Memory B cell (primary cell): ENCODE measurements around the gene KIRREL3.

Experiments used
- ATAC-seq: fragments of 150-1000 bp; cut with Tn5 transposase; 2 replicates; pipeline ENCODE4 v1.10.0; 2021; ENCODE audit warnings: low read depth, mild to moderate bottlenecking, moderate library complexity
- DNase-seq, 2 donors: peaks; one replicate each; pipeline ENCODE4 v3.0.0; 2022; ENCODE audit warnings: low spot score in 2 of 2
- H3K27ac Mint-ChIP-seq: one replicate; pipeline ENCODE4 v1.8.0; 2022; ENCODE audit warnings: mild to moderate bottlenecking, moderate library complexity, mixed read lengths
- H3K27me3 Mint-ChIP-seq: one replicate; pipeline ENCODE4 v1.8.0; 2022; ENCODE audit warnings: mixed read lengths
- H3K36me3 Mint-ChIP-seq: one replicate; pipeline ENCODE4 v1.8.0; 2022; ENCODE audit warnings: mild to moderate bottlenecking, mixed read lengths
- H3K4me1 Mint-ChIP-seq: one replicate; pipeline ENCODE4 v1.8.0; 2022; ENCODE audit warnings: mixed read lengths
- H3K4me3 Mint-ChIP-seq: one replicate; pipeline ENCODE4 v1.8.0; 2022; ENCODE audit warnings: mild to moderate bottlenecking, moderate library complexity, mixed read lengths
- H3K9me3 Mint-ChIP-seq: one replicate; pipeline ENCODE4 v1.8.0; 2022; ENCODE audit warnings: mixed read lengths

KIRREL3 gene

DNA sequence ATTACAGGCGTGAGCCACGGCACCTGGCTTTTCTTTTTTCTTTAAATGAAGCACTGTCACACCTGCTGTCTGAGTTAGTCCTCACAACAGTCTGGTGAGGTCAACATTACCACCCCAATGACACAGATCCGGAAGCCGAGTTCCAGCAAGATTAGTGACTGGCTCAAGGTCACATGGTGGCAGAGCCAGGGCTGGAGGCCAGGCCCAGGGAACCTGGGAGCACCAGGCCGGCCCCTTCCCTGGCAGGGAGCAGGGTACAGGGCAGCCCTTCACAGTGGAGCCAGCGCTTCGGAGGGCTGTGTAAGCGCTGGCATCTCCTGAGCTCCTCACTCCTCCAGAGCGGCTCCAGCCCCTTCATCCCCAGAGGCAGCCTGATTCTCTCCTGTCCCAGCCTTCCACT is 526.4 kb downstream of the KIRREL3 start:
- no peaks in the 10 kb centered on the region for H3K9me3 Mint-ChIP-seq
- DNase-seq (no peak), ATAC-seq (no peak)
- no peaks in the 10 kb centered on the region for H3K36me3 Mint-ChIP-seq
- H3K27me3 Mint-ChIP-seq = peaks cover 8% of the 10 kb centered on the region
- no peak overlapping the region for H3K4me3 Mint-ChIP-seq
- no peak overlapping the region for H3K27ac Mint-ChIP-seq
- peaks cover 3% of the 10 kb centered on the region for H3K4me1 Mint-ChIP-seq

DNA sequence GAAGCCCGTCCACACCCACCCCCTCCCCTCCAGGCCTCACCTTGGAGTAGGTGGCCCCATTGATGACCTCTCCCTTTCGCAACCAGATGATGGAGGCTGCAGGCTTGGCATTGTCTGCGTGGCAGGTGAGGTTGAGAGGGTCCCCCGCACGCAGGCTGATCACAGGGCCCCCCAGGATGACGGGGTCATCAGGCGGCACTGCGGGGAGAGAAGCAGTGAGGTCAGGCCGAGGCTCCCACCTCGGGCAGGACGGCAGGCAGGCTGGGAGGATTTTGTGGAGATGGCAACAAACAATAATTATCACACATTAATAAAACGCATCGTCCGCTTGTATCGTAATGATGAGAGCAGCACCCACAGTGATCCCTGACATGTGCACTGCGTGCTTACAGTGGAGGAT is 527.3 kb downstream of the KIRREL3 start:
- ATAC-seq (no peak), DNase-seq (no peak)
- H3K27ac Mint-ChIP-seq = no peak overlapping the region
- H3K9me3 Mint-ChIP-seq = no peaks in the 10 kb centered on the region
- no peaks in the 10 kb centered on the region for H3K36me3 Mint-ChIP-seq
- no peak overlapping the region for H3K4me3 Mint-ChIP-seq
- peaks cover 5% of the 10 kb centered on the region for H3K27me3 Mint-ChIP-seq
- H3K4me1 Mint-ChIP-seq = peaks cover 3% of the 10 kb centered on the region

DNA sequence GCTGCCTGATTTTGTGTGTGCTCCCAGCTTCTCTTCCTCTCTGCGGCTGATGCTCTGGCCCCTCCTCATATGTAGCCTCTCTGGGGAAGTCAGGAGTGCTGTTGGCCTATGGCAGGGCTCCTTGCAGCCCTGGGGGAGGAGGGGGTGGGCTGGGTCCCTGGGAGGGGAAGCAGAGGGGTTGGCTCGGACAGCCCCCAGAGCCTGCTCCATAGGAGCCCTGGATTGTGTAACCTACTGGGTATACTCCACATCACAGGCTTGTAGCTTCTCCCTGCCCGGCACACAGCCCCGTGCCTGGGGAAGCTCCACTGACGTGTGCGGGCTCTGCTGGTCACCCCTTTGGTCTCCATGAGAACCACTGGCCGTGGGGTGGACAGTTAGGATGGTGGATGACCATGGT is 531.3 kb downstream of the KIRREL3 start:
- Mint-ChIP-seq H3K27me3 (peaks cover 2% of the 10 kb centered on the region), H3K4me3 (no peak overlapping the region), H3K4me1 (peaks cover 28% of the 10 kb centered on the region), H3K9me3 (peaks cover 1% of the 10 kb centered on the region), H3K27ac (no peak overlapping the region), H3K36me3 (no peaks in the 10 kb centered on the region)
- DNase-seq (no peak), ATAC-seq (no peak)

DNA sequence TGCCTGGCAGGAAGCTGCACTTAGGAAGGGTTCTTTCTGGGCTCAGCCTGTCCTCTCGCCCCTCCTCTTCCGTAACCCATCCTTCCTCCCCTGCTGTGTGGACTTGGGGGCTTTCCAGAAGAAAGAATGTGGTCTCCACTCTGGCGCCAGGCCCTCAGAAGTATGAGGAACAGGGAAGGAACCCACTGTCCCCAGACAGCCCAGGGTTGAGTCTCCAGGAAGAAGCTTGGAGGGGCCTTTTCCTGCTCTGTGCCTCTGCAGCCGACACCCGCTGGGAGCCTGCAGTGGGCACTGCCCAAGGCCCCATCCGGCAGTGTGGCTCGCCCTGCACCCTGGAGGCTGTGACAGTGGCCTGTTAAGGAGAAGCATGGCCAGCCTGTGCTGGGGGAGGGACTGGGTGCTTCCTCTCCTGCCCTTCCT is 532.5 kb downstream of the KIRREL3 start:
- Mint-ChIP-seq H3K36me3 (no peaks in the 10 kb centered on the region), H3K4me1 (peaks cover 29% of the 10 kb centered on the region), H3K27me3 (peaks cover 2% of the 10 kb centered on the region), H3K4me3 (no peak overlapping the region), H3K9me3 (peaks cover 2% of the 10 kb centered on the region), H3K27ac (no peak overlapping the region)
- no peak for DNase-seq
- no peak for ATAC-seq

DNA sequence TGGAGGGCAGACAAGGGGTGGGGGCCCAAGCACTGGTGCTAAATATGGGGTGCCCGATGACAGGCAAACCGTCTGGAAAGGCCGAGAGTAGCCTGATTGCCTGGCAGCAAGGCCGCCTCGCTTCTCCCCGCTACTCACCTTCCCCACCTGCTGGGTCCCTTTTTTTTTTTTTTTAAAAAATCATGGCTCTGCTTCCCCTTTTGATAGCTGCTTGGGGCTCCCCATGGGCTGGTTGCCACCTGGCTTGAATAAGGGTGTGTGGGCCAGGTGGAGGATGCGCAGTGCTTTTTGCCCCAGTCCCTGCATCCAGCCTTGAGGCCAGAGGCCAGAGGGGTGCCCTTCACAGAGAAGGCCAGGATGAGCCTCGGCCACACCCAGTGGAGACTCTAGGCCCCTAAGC is 533.1 kb downstream of the KIRREL3 start:
- no peak for ATAC-seq
- DNase-seq = no peak
- Mint-ChIP-seq H3K4me3 (no peak overlapping the region), H3K27me3 (no peaks in the 10 kb centered on the region), H3K27ac (no peak overlapping the region), H3K9me3 (peaks cover 2% of the 10 kb centered on the region), H3K4me1 (peaks cover 29% of the 10 kb centered on the region), H3K36me3 (no peaks in the 10 kb centered on the region)

DNA sequence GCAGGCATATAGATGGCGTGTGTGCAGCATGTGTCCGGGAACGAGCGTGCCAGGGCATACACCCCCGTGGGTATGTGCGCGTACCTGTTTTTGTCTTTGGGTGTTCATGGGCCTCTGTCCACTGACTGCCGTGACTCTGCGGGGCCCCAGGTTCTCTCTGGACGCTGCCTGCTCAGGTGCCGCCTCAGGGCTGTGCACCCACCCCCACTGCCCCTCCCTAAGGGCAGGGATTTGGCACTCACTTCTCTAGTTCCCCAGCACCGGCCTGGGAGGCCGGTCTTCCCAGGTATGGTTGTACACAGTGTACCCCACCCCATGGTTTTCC is 533.6 kb downstream of the KIRREL3 start:
- Mint-ChIP-seq H3K4me1 (peaks cover 29% of the 10 kb centered on the region), H3K36me3 (no peaks in the 10 kb centered on the region), H3K27ac (no peak overlapping the region), H3K27me3 (no peaks in the 10 kb centered on the region), H3K9me3 (peaks cover 2% of the 10 kb centered on the region), H3K4me3 (no peak overlapping the region)
- ATAC-seq (no peak), DNase-seq (no peak)

DNA sequence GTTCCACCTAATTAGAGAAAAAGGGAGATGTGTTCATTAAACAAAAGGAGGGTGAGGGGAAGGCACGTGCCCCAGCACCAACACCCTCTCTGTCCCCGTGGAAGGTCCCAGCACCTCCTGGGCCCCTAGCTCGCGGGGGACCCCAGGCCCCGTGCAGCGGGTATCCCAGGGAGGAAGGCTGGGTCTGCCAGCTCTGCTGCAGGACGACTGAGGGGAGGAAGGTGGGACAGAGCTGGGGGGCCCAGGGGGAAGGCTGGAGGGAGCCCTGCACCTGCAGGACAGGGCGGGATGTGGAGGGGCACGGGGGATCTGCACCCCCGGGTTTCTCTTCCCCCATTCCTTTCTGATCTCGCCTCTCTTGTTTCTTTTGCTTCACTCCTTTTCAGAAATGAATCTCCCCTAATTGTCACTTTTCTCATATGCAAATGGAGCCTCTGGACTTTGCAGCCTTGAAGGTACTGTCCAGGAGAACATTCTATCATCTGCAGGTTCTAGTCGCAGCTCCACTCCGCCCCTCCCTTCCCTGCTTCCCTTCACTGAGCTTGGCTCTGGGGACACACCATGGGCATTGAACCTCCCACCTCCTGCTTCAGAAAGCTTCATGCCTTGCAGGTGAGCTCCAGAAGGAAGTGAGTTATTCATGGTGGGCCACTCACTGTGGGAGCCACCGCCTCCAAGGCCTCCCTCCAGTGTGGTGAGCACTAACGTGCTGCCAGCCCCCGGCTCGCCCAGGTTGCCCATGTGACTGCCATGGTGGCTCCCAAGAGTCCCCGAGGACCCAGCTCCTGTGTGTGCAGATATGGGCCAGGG is 534.1 kb downstream of the KIRREL3 start:
- Mint-ChIP-seq H3K4me3 (peak overlapping the region; percentile 63), H3K27ac (no peak overlapping the region), H3K9me3 (peaks cover 2% of the 10 kb centered on the region), H3K4me1 (peaks cover 29% of the 10 kb centered on the region), H3K36me3 (no peaks in the 10 kb centered on the region), H3K27me3 (no peaks in the 10 kb centered on the region)
- no peak for ATAC-seq
- no peak for DNase-seq

DNA sequence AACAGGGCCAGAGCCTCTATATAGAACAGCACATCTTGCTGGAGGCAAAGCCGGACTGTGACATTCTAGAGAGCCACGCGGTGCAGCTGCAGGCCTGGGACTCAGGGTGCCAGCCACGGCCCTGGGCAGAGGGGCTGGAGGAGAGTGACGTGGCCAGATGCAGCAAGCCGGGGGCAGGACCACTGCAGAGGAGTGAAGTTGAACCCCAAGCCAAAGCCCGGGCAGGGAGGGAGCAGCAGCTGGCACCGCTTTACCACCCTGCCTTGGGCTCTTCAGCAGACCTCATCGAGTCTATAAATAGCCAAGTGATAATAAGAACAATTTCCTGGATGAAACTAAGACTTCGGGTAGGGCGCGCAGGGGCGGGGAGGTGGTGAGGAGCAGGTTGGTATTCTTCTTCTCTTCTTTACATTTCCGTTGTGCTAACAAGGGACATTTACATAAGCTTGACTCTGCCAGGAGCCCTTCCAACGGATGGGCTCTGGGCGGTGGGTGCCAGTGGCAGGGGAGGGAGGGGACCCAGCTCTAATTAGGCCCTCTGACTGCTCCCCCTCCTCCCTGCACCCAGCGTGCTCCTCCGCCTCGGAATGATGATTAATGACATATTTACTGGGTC is 534.9 kb downstream of the KIRREL3 start:
- Mint-ChIP-seq H3K9me3 (peaks cover 2% of the 10 kb centered on the region), H3K4me3 (peak overlapping the region; percentile 63), H3K27me3 (no peaks in the 10 kb centered on the region), H3K4me1 (peaks cover 29% of the 10 kb centered on the region), H3K27ac (no peak overlapping the region), H3K36me3 (no peaks in the 10 kb centered on the region)
- peak; percentile 80 for ATAC-seq
- DNase-seq = no peak

DNA sequence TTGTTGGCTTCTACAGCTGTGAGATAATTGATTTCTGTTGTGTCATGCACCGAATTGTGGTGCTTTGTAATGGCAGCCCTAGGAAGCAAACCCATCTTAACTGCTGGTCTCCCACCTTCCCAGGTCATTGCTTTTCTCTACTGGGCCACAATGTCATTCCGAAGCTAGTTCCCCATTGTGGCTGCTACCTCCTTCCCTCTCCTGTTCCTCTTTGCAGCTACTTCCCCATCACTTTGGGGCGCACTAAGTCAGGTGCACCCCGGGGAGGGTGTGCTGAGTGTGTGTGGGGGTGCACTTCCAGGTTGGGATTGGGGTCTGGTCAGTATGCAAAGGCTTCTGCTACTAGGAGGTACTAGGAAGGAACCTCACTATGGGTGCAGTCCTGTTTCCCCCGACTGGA is 535.8 kb downstream of the KIRREL3 start:
- peaks cover 2% of the 10 kb centered on the region for H3K9me3 Mint-ChIP-seq
- peaks cover 29% of the 10 kb centered on the region for H3K4me1 Mint-ChIP-seq
- H3K4me3 Mint-ChIP-seq = peak overlapping the region; percentile 63
- ATAC-seq (peak; percentile 52), DNase-seq (no peak)
- no peaks in the 10 kb centered on the region for H3K36me3 Mint-ChIP-seq
- no peak overlapping the region for H3K27ac Mint-ChIP-seq
- peaks cover 2% of the 10 kb centered on the region for H3K27me3 Mint-ChIP-seq

DNA sequence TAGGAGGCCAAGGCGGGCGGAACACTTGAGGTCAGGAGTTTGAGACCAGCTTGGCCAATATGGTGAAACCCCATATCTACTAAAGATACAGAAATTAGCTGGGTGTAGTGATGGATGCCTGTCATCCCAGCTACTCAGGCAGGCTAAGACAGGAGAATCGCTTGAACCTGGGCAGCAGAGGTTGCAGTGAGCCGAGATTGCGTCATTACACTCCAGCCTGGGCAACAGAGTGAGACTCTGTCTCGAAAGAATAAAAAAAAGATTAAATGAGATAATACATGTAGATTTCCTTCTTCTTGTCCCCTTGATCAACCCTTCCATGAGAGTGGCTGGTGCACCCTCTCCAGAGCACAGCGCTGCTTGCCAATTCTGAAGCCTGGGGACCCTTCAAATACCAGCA is 538.1 kb downstream of the KIRREL3 start:
- H3K36me3 Mint-ChIP-seq = no peaks in the 10 kb centered on the region
- peaks cover 9% of the 10 kb centered on the region for H3K27me3 Mint-ChIP-seq
- H3K4me1 Mint-ChIP-seq = peaks cover 29% of the 10 kb centered on the region
- ATAC-seq (no peak), DNase-seq (no peak)
- no peak overlapping the region for H3K27ac Mint-ChIP-seq
- H3K9me3 Mint-ChIP-seq = peaks cover 2% of the 10 kb centered on the region
- no peak overlapping the region for H3K4me3 Mint-ChIP-seq

DNA sequence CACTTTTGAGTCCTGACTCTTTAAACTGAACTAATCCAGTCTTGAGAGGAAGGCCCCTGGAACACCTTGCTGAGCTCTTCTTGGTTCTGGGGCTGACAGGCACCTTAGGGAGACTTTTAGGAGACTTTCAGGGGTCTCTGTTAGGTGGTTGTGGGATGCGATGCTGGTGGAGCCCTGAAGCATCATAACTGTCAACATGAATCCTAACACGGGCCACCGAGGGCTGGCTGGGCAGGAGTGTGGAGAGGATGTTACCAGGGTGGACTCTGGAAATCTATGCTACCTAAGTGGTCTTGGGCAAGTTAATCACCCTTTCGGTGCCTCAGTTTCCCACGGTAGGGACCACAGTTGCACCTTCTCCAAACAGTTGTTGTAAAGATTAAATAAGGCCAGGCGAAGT is 538.6 kb downstream of the KIRREL3 start:
- Mint-ChIP-seq H3K4me3 (no peak overlapping the region), H3K9me3 (peaks cover 2% of the 10 kb centered on the region), H3K27ac (no peak overlapping the region), H3K36me3 (no peaks in the 10 kb centered on the region), H3K27me3 (peaks cover 9% of the 10 kb centered on the region), H3K4me1 (peaks cover 29% of the 10 kb centered on the region)
- ATAC-seq = no peak
- no peak for DNase-seq

DNA sequence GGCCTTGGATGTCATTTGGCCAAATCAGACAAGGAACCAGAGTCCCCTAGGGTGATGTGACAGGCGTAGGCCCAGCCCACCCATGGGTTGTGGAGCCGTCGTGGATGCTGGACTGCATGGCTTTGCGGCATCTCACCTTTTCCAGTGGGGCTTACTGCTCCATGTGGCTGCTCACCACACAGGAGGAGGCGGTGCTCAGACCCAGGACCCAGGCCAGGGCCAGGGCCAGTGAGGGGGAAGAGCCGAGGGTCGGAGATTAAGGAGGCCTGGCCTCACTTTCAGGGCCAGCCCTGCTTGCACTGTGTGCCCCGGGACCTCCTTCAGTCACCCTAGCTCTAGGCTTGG is 539.5 kb downstream of the KIRREL3 start:
- H3K4me3 Mint-ChIP-seq = no peak overlapping the region
- DNase-seq (no peak), ATAC-seq (no peak)
- H3K36me3 Mint-ChIP-seq = no peaks in the 10 kb centered on the region
- H3K27me3 Mint-ChIP-seq = peaks cover 11% of the 10 kb centered on the region
- H3K27ac Mint-ChIP-seq = no peak overlapping the region
- H3K9me3 Mint-ChIP-seq = peaks cover 2% of the 10 kb centered on the region
- H3K4me1 Mint-ChIP-seq = peaks cover 21% of the 10 kb centered on the region

DNA sequence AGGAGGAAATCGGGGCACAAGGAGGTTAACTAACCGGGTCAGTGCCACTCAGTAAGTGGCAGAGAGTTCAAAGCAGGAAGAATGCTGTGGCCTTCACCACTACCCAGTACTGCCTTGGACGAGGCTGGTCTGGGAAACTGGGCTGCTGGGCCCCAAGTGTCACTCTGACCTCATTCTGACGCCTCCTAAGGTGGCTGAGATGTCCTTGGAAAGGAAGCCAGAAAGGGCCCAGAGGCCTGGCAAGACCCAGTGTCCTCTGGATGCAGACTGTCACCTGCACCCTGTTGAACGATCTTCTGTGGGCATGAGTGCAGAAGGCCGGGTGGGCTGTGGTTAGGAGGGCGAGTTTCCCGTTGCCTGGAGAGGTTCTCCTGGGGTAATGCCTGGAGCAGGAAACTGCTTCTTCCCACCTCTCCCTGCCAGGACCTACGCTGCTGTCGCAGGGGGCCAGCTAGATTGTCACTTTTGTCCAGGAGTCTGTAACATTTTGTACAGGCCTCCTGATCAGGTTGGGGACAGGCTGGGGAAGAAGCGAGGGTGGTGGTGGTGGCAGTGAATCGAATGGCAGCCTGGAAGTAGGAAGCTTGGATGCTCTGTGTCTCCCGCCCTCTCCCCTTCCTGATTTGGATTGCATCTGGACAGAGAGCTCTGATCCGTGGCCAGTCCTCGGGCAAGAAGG is 540.0 kb downstream of the KIRREL3 start:
- peaks cover 16% of the 10 kb centered on the region for H3K4me1 Mint-ChIP-seq
- no peaks in the 10 kb centered on the region for H3K36me3 Mint-ChIP-seq
- peaks cover 13% of the 10 kb centered on the region for H3K27me3 Mint-ChIP-seq
- no peak overlapping the region for H3K27ac Mint-ChIP-seq
- peaks cover 2% of the 10 kb centered on the region for H3K9me3 Mint-ChIP-seq
- no peak for DNase-seq
- no peak for ATAC-seq
- no peak overlapping the region for H3K4me3 Mint-ChIP-seq

DNA sequence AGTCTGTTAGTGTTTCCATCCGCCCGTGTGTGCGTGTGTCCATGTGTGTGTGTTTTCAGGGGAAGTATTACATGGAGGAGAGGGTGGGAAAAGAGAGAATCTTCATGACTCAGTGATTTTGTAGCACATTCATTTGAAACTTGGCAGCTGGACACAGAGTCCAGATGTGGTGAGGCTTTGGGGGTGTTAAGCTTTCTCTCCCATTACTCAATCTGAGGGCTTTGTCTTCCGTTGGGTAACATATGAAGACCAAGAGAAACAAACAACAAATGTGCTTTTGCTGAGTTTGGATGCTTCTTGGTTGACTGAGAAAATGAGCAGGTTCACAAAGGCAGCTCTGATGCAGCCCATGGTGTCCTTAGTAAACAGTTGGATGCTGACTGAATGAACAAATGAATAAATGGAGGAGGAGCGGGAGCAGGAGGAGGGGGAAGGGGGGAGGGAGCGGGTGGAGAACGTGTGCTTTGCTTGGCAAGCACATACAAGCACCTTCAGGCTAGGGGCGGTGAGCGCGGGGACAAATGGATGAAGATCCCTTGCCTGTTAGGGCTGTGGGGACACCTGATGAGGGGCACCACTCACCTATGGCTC is 540.8 kb downstream of the KIRREL3 start:
- peaks cover 8% of the 10 kb centered on the region for H3K4me1 Mint-ChIP-seq
- no peak overlapping the region for H3K4me3 Mint-ChIP-seq
- ATAC-seq (no peak), DNase-seq (no peak)
- H3K27me3 Mint-ChIP-seq = peaks cover 13% of the 10 kb centered on the region
- H3K27ac Mint-ChIP-seq = no peak overlapping the region
- no peaks in the 10 kb centered on the region for H3K36me3 Mint-ChIP-seq
- H3K9me3 Mint-ChIP-seq = peaks cover 2% of the 10 kb centered on the region
